ENCODE results near the gene DLD.
"Not testable (repeated sequence)": the region's sequence is repeated elsewhere in the genome, so short reads cannot be mapped to it uniquely, and the experiment has no call there.

The DLD gene

DNA sequence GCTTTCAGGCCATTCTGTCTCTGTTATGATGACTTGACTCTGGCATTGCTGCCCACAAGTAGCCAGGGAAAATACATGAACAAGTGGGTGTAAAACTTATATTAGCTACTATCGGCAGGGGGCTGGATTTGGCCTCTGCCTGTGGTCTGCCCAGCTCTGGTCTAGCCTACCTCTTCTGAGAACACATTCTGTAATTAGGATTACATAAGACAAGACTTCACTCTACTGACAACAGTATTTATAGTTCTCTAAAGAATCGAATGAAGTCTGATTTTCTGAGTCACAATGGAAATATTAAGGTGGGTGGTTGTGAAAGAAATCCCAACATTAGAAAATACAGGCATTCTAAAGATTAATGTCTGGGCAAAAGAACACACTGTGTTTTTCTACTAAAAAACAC is 55.5 kb downstream of the DLD start:
- DNase-seq: no peak

DNA sequence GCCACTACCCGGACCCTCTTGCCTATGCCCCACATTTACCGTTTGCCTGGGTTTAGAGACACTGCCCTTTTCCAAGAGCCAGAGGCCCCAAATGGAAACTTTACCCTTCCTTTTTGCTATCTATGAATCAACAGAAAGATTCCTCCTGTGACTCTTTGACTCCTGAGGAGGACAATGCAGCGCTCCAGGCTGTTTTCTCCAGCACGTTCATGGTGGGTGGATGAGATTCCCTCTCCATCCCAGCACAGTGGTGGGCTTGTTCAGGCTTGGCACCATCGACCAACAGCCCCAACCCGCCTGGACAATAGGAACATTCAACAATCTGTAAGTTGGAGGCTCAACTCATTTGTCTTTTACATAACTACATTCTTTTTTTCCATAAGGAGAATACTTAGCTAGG is 55.9 kb downstream of the DLD start:
- DNase-seq: no peak

DNA sequence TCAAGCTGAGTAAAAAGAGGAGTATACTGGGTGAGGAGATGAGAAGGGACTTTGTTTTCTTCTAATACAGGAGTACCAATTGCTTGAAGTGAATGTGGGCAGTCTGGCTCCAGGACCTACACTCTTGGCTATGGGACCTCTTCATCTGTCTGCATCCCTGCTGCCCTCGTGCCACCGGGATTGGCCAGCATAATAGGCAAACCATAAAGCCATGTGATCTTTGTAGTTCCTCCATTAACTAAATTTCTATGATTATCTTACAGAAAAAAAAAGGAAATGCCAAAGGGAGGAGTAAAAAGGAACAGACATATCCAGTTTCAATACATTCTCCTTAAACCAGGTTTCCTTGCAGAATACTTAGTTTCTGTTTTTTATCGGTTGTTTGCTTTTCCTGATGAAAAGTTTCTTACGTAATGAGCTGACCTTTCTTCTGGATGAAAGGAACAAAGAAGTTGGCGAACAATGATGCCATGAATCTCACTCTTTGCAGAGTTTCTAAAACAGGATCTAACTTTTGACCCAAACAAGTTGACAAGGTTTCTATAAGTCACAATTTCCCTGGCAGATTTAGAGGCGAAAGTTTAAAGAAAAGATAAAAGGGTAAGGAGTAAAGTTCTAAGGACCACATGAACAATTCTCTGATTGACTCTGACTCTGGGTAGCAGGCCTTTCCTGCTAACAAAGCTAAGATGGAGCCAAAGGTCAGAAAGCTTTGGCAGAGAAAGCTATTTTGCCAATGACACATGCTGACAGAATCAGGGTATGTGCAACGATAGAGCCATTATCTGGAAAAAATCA is 57.9 kb downstream of the DLD start:
- DNase-seq: peak; percentile 77

DNA sequence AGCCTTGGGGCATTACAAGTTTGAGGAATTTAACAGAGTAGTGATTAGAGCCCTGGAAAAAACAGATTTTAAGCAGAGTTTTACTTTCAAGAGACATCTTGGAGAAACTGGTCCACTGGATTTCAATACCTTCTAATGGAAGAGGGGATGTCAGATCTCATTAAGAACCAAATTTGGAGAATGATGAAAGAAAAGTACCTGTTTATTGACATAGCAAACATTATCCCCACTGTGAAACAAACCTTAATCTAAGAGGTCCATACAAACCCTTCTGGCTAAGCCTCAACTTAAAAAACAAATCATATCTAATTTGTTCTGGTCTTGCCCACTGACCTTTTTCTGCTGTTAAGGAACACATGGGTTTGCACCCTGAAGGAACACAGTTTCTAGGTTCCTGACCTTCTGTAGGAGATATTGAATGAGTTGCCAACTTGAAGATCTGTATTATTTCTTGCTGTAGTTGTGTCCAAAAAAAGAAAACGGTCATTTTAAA is 58.5 kb downstream of the DLD start:
- DNase-seq: peak; percentile 77

DNA sequence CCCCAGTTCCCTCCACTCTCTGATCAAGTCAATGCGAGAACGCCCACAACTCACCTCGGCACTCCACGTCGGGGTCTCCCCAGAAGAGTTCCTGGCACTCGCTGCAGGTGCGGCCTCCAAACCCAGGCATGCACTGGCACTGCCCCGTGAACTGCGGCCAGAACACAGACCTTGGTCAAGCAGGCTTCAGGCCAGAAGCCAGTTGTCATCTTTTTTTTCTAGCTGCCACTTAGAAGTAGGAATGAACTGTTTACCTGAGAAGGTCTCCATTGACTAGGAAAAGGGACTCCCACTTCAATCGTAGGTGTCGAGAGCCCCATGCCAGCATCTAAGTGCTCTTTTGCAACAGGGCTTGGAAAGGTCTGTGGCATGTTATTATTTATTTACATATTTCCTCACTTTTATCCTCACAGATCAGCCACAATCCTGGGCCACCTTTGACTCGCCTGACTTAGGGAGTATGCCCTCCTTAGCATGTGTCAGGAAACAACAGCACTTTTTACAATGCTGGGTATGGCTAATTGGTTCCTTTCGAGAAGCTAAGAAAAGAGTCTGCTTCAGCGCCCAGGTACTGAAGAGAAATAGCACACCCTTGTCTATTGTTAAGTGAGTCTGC is 60.3 kb downstream of the DLD start:
- DNase-seq: no peak

DNA sequence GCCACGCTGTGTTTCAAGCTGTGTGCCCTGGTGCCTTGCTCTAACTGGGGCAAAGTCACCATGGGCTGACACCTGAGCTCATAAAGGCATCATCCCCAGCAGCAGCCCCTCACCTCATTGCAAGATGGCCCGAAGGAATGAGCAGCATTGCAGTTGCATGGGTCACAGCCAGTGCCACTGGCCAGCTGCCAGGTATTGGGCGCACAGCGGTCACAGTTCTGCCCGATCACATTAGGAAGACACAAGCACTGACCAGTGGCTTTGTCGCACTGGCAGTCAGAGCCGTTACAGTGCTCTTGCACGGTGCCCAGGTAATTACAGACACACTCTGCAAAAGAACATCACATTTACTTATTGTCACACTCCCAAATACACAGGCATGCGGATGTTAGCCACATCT is 60.9 kb downstream of the DLD start:
- no peak for DNase-seq

DNA sequence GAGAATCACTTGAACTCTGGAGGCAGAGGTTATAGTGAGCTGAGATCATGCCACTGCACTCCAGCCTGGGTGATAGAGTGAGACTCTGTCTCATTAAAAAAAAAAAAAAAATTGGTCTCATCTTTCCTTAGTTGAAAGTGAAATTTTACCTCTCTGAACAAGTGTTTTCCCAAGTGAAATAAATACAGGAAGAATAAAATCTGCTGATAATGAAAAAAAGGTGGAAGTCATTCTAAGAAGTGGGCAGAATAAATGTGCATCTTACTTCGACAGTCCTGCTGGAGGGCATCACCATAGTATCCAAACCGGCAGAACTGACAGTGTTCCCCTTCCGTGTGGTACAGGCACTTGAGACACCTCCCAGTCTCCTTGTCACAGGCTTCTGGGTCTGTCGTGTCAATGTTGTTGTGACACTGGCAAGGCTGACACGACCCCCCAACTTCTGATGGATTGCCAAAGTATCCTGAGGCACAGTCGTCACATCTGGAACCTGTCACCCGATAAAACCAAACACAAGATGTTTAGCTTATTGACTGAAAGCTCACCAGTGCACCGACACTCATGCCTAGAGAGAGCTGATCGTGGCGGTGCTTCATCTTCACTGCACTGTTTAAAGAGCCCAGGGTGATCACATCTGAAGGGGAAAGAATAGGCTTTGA is 62.4 kb downstream of the DLD start:
- DNase-seq: no peak

DNA sequence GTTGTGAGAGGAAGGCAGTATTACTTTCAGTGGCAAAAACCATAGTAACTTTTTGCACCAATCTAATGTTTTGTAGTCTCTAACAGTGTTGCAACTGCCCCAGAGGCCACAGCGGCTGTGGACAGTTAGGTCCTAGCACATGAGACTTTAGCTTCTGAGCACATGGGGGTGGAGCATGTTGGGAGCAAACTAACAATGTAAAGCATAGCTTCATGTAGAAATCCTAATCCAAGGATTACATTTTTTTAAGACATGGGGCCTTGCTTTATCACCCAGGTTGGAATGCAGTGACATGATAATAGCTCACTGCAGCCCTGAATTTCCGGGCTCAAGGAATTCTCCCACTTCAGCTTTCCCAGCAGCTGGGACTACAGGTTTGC is 62.9 kb downstream of the DLD start:
- no peak for DNase-seq

DNA sequence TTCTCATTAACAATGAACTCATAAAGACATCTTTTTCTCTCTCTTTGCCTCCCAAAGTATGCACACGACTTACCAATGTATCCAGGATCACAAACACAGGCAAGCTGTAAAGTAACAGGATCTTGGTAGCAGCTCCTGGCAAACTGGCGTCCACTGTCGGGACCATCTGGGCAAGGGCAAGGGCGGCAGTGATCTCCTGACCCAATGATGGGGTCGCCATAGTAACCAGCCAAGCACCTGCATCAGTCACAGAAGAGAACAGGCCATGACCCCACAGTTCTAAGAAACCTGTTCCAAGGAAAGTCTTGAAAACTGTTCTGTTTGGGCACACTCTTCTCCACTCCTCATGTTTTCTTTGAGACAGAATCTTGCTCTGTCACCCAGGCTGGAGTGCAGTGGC is 64.4 kb downstream of the DLD start:
- DNase-seq: no peak

DNA sequence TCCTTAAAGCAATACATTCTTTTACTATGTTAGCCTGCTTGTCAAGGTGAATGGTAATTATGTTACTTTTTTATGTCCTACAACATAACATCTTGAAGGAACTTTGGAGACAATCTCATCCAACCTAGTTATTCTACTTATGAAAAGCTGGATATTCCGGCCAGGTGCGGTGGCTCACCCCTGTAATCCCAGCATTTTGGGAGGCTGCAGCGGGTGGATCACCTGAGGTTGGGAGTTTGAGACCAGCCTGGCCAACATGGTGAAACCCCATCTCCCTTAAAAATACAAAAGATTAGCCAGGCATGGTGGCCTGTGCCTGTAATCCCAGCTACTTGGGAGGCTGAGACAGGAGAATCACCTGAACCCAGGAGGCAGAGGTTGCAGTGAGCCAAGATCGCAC is 66.0 kb downstream of the DLD start:
- DNase-seq: not testable (repeated sequence)

DNA sequence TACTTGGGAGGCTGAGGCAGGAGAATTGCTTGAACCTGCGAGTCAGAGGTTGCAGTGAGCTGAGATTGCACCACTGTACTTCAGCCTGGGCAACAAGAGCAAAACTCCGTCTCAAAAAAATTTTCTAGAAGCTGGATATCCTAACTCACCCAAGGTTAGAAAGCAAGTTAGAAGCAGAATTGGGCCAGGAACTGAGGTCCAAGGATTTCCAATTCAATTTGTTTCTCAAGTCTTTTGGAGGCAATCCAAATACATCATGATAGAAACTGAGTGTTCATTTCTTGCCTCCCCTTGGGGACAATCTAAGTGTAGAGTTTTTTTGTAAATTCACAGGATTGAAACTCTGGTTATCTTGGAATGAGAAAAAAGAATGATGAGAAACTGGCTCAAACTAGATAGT is 66.5 kb downstream of the DLD start:
- DNase-seq: no peak

DNA sequence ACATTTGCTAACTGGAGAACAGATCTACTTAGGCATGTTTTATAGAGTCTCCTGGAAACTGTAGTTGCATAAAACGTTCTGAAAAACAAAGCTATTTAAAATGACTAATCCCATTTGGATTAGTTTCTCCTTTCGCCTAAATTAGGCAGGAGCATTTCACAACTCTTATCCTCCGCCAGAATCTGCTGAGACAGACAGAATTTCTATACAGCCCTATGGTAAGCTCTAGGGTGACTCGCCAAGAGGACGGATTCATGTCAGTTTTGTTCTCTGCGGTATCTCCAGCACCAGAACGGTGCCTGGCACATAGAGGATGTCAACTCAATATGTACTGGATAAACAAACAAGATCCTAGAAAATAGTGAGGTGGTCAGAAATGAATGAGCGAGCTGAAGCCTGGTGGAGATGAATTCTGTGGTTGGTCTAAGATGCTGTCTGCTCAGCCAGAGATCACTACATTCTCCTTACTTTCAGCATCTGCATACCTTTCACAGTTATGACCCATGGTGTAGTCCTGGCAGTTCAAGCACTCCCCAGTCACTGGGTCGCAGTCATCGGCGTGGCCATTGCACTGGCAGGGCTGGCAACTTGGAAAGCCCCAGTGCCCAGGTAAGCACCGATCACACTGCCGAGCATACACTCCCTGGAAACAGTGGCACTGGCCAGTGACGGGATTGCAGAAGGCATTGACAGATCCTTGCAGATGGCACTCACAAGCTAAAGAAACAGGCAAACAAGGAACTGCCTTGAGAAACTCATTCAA is 68.0 kb downstream of the DLD start:
- DNase-seq: no peak

DNA sequence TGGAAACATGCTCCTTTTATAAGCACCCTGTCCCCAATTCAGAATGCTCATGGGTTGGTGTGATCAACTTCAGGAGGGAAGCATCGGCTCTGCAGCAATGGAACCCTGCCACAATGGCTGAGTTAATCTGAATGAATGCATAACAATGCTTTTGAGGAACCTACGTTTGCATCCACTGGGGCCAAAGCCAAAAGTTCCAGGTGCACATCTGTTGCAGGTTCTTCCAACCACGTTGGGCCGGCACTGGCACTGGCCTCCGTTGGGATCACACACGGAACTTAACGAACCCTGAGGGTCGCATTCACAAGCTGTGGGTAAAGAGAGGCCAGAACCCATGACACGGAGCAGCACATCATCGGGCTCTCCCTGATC is 68.5 kb downstream of the DLD start:
- no peak for DNase-seq

DNA sequence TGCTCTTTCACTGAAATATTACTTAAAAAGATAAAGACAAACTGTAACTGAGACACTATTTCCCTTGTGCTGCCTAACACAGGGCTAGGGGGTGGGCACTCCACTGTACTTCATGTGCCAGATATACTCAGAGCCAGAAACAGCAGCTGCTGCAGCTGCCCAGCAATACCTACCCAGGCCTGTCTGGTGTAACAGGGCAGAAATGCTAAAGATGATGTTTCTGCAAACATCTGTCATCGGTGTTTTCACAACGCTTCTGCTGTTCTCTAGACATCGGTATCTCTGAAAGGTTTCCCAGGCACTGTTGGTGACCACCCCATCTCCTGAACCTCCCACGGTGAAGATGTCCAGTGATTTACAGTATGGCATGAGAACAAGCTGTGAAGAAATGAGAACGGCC is 69.3 kb downstream of the DLD start:
- DNase-seq: no peak

DNA sequence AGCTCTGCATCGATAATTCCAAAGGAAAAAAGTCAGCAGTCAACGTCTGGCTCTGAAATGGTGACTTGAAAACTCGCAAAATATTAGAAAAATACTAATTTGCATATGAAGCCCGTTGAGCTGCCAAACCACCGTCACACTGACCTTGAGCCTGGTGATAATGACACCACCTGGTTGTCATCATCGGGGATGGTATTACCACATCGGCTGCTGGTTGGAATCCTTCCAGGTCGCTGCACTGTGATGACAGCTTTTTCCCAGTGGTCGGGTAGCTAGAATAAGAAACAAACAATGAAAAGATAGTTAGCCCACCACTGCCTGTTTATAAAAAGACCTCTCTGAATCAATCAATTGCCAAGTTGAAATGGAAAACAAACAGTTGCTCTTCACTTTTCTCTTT is 70.4 kb downstream of the DLD start:
- no peak for DNase-seq

DNA sequence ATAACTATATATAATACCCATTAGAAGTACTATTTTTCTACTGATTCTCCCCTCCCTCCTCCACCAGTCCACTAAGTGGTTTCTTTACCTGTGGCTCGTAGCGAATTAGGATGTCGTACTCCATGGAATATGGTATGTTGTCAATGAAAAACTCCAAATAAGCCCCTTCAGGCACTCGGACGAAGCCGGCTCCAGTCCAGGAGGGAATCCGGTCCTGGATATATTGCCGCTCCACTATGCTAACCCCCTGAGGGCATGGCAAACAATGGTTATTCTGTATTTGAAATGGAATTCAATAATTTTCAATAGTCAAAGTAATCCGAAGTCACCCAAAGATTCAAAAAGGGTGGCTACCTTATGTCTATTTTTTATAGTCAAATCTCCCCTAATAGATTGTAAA is 71.8 kb downstream of the DLD start:
- DNase-seq: no peak

DNA sequence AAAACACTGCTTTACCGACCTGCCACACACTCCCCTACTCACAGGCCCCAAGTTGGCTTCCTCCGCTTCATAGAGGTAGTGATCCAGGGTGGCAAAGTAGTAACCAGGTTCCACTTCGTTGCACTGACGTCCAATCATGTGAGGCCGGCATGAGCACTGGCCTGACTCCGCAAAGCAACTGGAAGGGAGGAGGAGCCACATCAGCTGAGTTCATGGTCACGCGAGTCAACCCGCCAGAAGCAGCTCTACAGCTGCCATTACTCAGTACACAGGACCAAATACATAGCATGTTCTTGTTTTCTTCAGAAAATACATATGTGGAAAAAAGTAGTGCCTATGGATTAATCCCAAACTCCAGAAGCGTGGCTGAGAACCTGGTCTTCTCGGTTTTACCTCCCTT is 73.5 kb downstream of the DLD start:
- DNase-seq: no peak

DNA sequence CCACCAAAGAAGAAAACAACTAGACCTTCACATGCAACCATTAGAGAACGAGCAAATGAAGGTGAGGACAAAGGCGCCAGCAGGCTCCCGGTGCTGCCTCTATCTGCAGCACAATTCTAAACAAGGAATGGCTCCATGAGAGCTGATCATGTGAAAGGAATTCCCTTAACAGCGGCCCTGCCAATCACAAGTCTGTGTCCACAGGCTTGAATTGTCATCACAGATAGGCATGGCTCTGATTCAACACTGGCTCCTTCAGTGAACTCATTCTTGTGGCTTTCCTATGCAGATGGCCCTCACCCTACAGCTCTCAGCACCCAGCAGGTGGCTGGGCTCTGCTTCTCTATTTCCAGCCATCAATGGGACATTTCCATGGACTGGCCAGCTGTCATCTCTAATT is 75.7 kb downstream of the DLD start:
- DNase-seq: peak; percentile 20

DNA sequence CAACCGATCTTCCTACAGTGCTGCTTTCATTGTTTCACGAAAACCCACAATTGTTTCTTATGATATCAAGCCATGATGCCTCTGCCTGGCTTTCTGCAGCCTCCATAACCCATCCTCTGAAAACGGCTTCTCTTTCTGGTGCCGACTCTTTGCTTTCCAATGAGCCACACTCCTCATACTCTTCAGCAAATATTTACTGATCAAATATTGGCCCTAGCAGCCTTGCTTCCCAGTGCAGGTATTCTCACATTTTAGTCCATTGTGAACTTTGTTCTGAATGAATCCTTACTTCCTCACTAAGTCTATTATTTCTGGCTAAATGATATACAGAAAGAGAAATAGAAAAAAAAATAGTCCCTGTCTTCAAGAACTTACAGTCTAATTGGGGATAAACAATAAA is 76.4 kb downstream of the DLD start:
- DNase-seq: peak; percentile 60

DNA sequence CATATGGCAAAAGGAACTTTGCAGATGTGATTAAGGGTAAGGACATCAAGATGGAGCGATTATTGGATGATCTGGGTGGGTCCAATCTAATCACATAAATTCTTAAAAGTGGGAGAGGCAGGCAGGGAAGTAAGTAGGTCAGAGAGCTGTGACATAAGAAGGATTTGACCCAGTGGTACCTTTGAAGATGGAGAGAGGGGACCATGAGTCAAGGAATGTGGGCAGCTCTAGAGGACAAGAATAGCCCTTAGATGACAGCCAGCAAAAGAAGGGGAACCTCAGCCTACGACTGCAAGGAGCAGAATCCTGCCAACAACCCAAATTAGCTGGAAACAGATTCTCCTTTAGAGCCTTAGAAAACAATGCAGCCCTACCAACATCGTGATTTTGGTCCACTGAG is 77.5 kb downstream of the DLD start:
- no peak for DNase-seq

DNA sequence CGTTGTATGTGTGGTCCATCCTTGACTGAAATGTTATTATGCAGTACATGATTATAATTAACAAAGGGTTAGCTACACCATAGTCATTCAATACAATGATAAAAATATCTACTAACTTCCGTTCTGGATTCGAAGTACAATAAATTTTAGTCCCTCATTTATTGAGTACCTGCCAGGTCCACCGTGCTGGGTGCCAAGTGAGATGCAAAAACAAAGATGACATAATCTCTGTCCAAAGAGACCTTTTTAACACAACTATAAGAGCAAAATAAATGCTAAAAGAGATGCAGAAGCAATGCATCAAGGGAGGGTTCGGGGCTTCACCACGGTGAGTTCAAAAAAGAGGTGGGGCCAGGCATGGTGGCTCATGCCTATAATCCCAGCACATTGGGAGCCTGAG is 78.9 kb downstream of the DLD start:
- no peak for DNase-seq

All from NCI-H69 (cell line).